Uterus (tissue), 2 donors: ENCODE measurements around the gene TCF4.

Source experiments
- CTCF ChIP-seq, 4 experiments: fragments of 200-600 bp in 2 of 4; fragments of 450-650 bp in 2 of 4; sonication (generic) in 2 of 4; IDR thresholded peaks; one replicate each; pipeline ENCODE4 v1.5.1; 2016 to 2019; ENCODE audit warnings: antibody characterized with exemption in 4 of 4, mild to moderate bottlenecking in 2 of 4, moderate library complexity in 1 of 4
- POLR2A ChIP-seq, 2 donors: fragments of 450-650 bp; IDR thresholded peaks; one replicate each; pipeline ENCODE4 v1.6.1; 2016; ENCODE audit warnings: antibody characterized with exemption in 2 of 2, mild to moderate bottlenecking in 1 of 2, moderate library complexity in 1 of 2

DNA sequence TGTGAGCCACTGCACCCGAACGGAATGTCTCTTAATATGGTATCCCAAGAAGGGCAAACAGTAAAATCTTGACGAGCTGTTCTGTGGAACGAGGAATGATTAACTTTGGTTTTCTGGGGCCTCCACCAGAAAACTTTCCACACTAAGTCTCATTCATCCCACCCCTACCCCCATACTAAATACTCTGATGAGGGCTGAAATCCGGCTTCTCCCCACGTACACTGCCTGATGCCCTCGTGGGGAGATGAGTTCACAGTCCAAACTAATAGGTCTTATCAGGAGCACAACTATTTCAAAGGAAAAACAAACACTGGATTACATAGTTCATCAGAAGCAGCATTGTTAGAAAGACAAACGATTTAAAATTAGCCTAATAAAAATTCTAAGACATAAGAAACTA is 49.2 kb upstream of the TCF4 start:
- TF ChIP-seq CTCF (IDR thresholded peaks at IDR 0.05), result no peak
- TF ChIP-seq POLR2A (IDR thresholded peaks at IDR 0.05), result no peak
